HepG2 (cell line): ENCODE measurements around the gene UBR1. TPM values are rescaled to one million over a fixed set of nuclear protein-coding genes. Genes with fewer than 3 reads are reported as not detected.

Experiments
- EED ChIP-seq: sonication (generic); formaldehyde crosslinking; IDR thresholded peaks from 2 replicates; pipeline ENCODE4 v1.5.0; 2020; ENCODE audit warnings: mild to moderate bottlenecking, missing genetic modification reagents
- FOXC1 ChIP-seq: sonication (generic); formaldehyde crosslinking; IDR thresholded peaks from 2 replicates; pipeline ENCODE4 v1.8.0; 2022; ENCODE audit warnings: mild to moderate bottlenecking, missing genetic modification reagents, borderline replicate concordance
- HHEX ChIP-seq: IDR thresholded peaks from 2 replicates; pipeline ENCODE4 v1.6.1; 2016; ENCODE audit warnings: control low read depth
- JARID2 ChIP-seq: sonication (generic); formaldehyde crosslinking; IDR thresholded peaks from 2 replicates; pipeline ENCODE4 v1.8.1; 2023; ENCODE audit warnings: missing genetic modification reagents, inconsistent platforms; ENCODE audit not compliant: insufficient replicate concordance
- KAT8 ChIP-seq: IDR thresholded peaks from 2 replicates; pipeline ENCODE4 v1.6.1; 2016; ENCODE audit warnings: missing genetic modification reagents, missing compliant biosample characterization
- MAF1 ChIP-seq: sonication (generic); formaldehyde crosslinking; IDR thresholded peaks from 2 replicates; pipeline ENCODE4 v1.5.0; 2020; ENCODE audit warnings: missing genetic modification reagents, borderline replicate concordance
- NAIF1 ChIP-seq: sonication (generic); formaldehyde crosslinking; IDR thresholded peaks from 2 replicates; pipeline ENCODE4 v1.5.0; 2020; ENCODE audit warnings: mild to moderate bottlenecking, missing genetic modification reagents, borderline replicate concordance
- NFYB ChIP-seq: sonication (generic); formaldehyde crosslinking; IDR thresholded peaks from 2 replicates; pipeline ENCODE4 v1.4.0; 2020; ENCODE audit warnings: missing genetic modification reagents
- PHF8 ChIP-seq: sonication (generic); formaldehyde crosslinking; IDR thresholded peaks from 2 replicates; pipeline ENCODE4 v1.5.0; 2020; ENCODE audit warnings: missing genetic modification reagents
- POLR2AphosphoS5 ChIP-seq: IDR thresholded peaks from 2 replicates; pipeline ENCODE4 v1.6.1; 2012; ENCODE audit warnings: low read depth, low read length
- RFX3 ChIP-seq: IDR thresholded peaks from 2 replicates; pipeline ENCODE4 v1.6.1; 2016; ENCODE audit warnings: missing biosample characterization, missing genetic modification reagents
- ZNF282 ChIP-seq: fragments of 450-650 bp; IDR thresholded peaks from 2 replicates; pipeline ENCODE4 v1.6.1; 2018; ENCODE audit not compliant: partially characterized antibody
- ZNF432 ChIP-seq: sonication (generic); formaldehyde crosslinking; IDR thresholded peaks from 2 replicates; pipeline ENCODE4 v1.5.0; 2020; ENCODE audit warnings: missing genetic modification reagents, mild to moderate bottlenecking, borderline replicate concordance
- ZNF468 ChIP-seq: sonication (generic); formaldehyde crosslinking; IDR thresholded peaks from 2 replicates; pipeline ENCODE4 v1.8.0; 2022; ENCODE audit warnings: mild to moderate bottlenecking, moderate library complexity, missing genetic modification reagents
- ZNF558 ChIP-seq: sonication (generic); formaldehyde crosslinking; IDR thresholded peaks from 2 replicates; pipeline ENCODE4 v1.9.0; 2022; ENCODE audit warnings: mild to moderate bottlenecking, missing genetic modification reagents, borderline replicate concordance
- ZNF572 ChIP-seq: sonication (generic); formaldehyde crosslinking; IDR thresholded peaks from 2 replicates; pipeline ENCODE4 v1.5.1; 2020; ENCODE audit warnings: mild to moderate bottlenecking, missing genetic modification reagents
- ZNF83 ChIP-seq: sonication (generic); formaldehyde crosslinking; IDR thresholded peaks from 2 replicates; pipeline ENCODE4 v1.4.0; 2020; ENCODE audit warnings: missing genetic modification reagents, mild to moderate bottlenecking, borderline replicate concordance
- ZNF850 ChIP-seq: sonication (generic); formaldehyde crosslinking; conservative IDR thresholded peaks from 2 replicates; pipeline ENCODE4 v1.9.0; 2021; ENCODE audit warnings: mild to moderate bottlenecking, missing genetic modification reagents
- polyA plus RNA-seq, 8 experiments: library from polyadenylated mRNA; depleted of rRNA in 3 of 8; stranded (reverse) in 7 of 8; unstranded in 1 of 8; fragments of >200 nt; fragmentation: Illumina TruSeq in 4 of 8; extraction: Trizol in 4 of 8; gene quantifications; 2 replicates each; pipeline versions ENCODE4 v1.2.1 to v1.2.3, GENCODE V29; 2011 to 2016; ENCODE audit warnings: low read depth in 4 of 8, missing spikeins in 1 of 8, mixed read lengths in 1 of 8; ENCODE audit not compliant: insufficient read depth in 1 of 8
- total RNA-seq, 5 experiments: library from RNA; depleted of rRNA; stranded (reverse); fragments of >200 nt; fragmentation: Illumina TruSeq; extraction: Trizol; gene quantifications; 2 replicates each; pipeline ENCODE4 v1.2.3, GENCODE V29; 2016; ENCODE audit warnings: low read depth in 1 of 5
- TF ChIP-seq, protein P1 (sequence below): IDR thresholded peaks from 2 replicates; pipeline ENCODE4 v1.6.1; 2016; ENCODE audit warnings: mild to moderate bottlenecking
- TF ChIP-seq, protein P2 (sequence below): sonication (generic); formaldehyde crosslinking; IDR thresholded peaks from 2 replicates; pipeline ENCODE4 v1.5.0; 2020; ENCODE audit warnings: missing genetic modification reagents, mild to moderate bottlenecking, borderline replicate concordance
- TF ChIP-seq, protein P3 (sequence below): sonication (generic); formaldehyde crosslinking; IDR thresholded peaks from 2 replicates; pipeline ENCODE4 v1.4.0; 2020; ENCODE audit warnings: missing genetic modification reagents
- TF ChIP-seq, protein P4 (sequence below): sonication (generic); formaldehyde crosslinking; IDR thresholded peaks from 2 replicates; pipeline ENCODE4 v1.4.0; 2020; ENCODE audit warnings: missing genetic modification reagents

Gene UBR1
- total and polyA plus RNA-seq, 2 of the 13 experiments (the other 11 are each of a cell fraction or from before 2014, with no cell fraction given): 6.4 to 18.0 TPM

DNA sequence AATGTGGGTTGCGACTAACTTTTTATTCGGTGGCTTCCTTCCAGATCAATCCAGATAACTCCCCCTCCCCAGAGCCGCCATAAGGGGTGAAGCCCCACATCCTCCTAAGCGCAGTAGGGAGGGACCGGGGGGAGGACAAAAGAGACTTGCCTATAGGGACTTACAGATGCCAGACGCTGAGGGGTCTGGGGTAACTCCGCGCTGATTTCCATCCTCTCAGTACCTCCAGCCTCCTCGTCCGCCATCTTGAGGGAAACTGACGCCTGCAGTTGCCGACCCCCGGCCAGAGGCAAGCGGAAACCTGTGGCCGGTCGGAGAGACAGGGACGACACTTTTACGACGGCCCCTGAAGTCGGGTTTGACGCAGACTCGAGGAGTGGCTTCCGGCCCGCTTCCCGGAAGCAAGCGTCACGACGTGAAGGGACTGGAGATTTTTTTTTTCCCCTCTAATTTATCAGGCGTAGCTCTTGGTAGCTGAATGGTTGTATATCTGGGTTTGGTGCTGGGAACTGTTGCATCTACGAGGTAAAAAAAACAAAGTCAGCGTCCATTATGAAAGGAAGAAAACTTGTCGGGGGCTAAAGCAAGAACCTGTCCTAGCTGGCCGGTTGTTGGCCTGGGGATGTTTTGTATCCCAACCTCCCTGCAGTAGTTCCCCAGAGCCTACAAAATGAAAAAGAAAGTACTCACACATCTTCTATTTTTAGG lies at the start of gene UBR1 (continued):
- TF ChIP-seq, protein P1, sequence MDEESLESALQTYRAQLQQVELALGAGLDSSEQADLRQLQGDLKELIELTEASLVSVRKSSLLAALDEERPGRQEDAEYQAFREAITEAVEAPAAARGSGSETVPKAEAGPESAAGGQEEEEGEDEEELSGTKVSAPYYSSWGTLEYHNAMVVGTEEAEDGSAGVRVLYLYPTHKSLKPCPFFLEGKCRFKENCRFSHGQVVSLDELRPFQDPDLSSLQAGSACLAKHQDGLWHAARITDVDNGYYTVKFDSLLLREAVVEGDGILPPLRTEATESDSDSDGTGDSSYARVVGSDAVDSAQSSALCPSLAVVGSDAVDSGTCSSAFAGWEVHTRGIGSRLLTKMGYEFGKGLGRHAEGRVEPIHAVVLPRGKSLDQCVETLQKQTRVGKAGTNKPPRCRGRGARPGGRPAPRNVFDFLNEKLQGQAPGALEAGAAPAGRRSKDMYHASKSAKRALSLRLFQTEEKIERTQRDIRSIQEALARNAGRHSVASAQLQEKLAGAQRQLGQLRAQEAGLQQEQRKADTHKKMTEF (CRISPR knock-in tag): peak; percentile 75; the same call in 1 of the 2 replicates
- no peak for TF ChIP-seq ZNF572
- TF ChIP-seq ZNF850 (CRISPR knock-in tag): no peak
- TF ChIP-seq RFX3 (CRISPR knock-in tag): no peak
- peak; percentile 86 for TF ChIP-seq PHF8 (CRISPR knock-in tag)
- no peak; the same call in 1 of the 2 replicates for TF ChIP-seq NFYB (CRISPR knock-in tag)
- no peak for TF ChIP-seq ZNF83
- TF ChIP-seq KAT8: peak; percentile 97
- no peak for TF ChIP-seq HHEX (CRISPR knock-in tag)
- TF ChIP-seq JARID2: no peak
- TF ChIP-seq POLR2AphosphoS5: peak; percentile 83
- TF ChIP-seq, protein P2, sequence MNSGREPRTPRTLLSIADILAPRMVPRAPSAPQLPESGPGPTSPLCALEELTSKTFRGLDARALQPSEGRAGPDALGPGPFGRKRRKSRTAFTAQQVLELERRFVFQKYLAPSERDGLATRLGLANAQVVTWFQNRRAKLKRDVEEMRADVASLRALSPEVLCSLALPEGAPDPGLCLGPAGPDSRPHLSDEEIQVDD (CRISPR knock-in tag): no peak
- no peak for TF ChIP-seq ZNF468
- TF ChIP-seq ZNF282: no peak
- no peak for TF ChIP-seq ZNF432 (CRISPR knock-in tag)
- TF ChIP-seq NAIF1: no peak; the same call in 1 of the 2 replicates
- TF ChIP-seq, protein P3, sequence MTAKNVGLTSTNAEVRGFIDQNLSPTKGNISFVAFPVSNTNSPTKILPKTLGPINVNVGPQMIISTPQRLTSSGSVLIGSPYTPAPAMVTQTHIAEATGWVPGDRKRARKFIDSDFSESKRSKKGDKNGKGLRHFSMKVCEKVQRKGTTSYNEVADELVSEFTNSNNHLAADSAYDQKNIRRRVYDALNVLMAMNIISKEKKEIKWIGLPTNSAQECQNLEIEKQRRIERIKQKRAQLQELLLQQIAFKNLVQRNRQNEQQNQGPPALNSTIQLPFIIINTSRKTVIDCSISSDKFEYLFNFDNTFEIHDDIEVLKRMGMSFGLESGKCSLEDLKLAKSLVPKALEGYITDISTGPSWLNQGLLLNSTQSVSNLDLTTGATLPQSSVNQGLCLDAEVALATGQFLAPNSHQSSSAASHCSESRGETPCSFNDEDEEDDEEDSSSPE: peak; percentile 30; the same call in 1 of the 2 replicates
- TF ChIP-seq, protein P4, sequence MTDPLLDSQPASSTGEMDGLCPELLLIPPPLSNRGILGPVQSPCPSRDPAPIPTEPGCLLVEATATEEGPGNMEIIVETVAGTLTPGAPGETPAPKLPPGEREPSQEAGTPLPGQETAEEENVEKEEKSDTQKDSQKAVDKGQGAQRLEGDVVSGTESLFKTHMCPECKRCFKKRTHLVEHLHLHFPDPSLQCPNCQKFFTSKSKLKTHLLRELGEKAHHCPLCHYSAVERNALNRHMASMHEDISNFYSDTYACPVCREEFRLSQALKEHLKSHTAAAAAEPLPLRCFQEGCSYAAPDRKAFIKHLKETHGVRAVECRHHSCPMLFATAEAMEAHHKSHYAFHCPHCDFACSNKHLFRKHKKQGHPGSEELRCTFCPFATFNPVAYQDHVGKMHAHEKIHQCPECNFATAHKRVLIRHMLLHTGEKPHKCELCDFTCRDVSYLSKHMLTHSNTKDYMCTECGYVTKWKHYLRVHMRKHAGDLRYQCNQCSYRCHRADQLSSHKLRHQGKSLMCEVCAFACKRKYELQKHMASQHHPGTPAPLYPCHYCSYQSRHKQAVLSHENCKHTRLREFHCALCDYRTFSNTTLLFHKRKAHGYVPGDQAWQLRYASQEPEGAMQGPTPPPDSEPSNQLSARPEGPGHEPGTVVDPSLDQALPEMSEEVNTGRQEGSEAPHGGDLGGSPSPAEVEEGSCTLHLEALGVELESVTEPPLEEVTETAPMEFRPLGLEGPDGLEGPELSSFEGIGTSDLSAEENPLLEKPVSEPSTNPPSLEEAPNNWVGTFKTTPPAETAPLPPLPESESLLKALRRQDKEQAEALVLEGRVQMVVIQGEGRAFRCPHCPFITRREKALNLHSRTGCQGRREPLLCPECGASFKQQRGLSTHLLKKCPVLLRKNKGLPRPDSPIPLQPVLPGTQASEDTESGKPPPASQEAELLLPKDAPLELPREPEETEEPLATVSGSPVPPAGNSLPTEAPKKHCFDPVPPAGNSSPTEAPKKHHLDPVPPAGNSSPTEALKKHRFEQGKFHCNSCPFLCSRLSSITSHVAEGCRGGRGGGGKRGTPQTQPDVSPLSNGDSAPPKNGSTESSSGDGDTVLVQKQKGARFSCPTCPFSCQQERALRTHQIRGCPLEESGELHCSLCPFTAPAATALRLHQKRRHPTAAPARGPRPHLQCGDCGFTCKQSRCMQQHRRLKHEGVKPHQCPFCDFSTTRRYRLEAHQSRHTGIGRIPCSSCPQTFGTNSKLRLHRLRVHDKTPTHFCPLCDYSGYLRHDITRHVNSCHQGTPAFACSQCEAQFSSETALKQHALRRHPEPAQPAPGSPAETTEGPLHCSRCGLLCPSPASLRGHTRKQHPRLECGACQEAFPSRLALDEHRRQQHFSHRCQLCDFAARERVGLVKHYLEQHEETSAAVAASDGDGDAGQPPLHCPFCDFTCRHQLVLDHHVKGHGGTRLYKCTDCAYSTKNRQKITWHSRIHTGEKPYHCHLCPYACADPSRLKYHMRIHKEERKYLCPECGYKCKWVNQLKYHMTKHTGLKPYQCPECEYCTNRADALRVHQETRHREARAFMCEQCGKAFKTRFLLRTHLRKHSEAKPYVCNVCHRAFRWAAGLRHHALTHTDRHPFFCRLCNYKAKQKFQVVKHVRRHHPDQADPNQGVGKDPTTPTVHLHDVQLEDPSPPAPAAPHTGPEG (CRISPR knock-in tag): no peak
- no peak for TF ChIP-seq ZNF558 (CRISPR knock-in tag)
- no peak for TF ChIP-seq EED
- TF ChIP-seq FOXC1 (CRISPR knock-in tag): peak; percentile 82
- TF ChIP-seq MAF1 (CRISPR knock-in tag): no peak
